GM23338 (cell line): ENCODE results near the gene SUGP1. TPM values are rescaled to one million over a fixed set of nuclear protein-coding genes. Genes with fewer than 3 reads are reported as not detected.

Experiments
- ATAC-seq: fragments of 200-7000 bp; cut with Tn5 transposase; 3 replicates; pipeline ENCODE4 v1.9.1; 2020
- DNase-seq: peaks from one replicate; pipeline ENCODE4 v3.0.0-alpha.2; 2015; ENCODE audit warnings: low spot score
- H2AFZ ChIP-seq: fragments of 200-600 bp; sonication (generic); 2 replicates; pipeline ENCODE4 v1.8.0; 2016; ENCODE audit warnings: antibody characterized with exemption, mild to moderate bottlenecking, moderate library complexity
- H3F3A ChIP-seq: fragments of 200-600 bp; sonication (generic); replicated peaks from 2 replicates; pipeline ENCODE4 v1.8.0; 2017; ENCODE audit warnings: antibody characterized with exemption, mixed run types, low read depth
- H3K27ac ChIP-seq: fragments of 200-600 bp; sonication (generic); 2 replicates; pipeline ENCODE4 v1.6.1; 2016; ENCODE audit warnings: low read depth
- H3K27me3 ChIP-seq: fragments of 200-600 bp; sonication (generic); 2 replicates; pipeline ENCODE4 v1.8.0; 2016; ENCODE audit warnings: mild to moderate bottlenecking, mixed run types, moderate library complexity; ENCODE audit not compliant: insufficient read depth
- H3K36me3 ChIP-seq: fragments of 200-600 bp; sonication (generic); 2 replicates; pipeline ENCODE4 v1.8.0; 2016; ENCODE audit warnings: mild to moderate bottlenecking; ENCODE audit not compliant: insufficient read depth
- H3K4me1 ChIP-seq: fragments of 200-600 bp; sonication (generic); 2 replicates; pipeline ENCODE4 v1.8.0; 2016; ENCODE audit warnings: mild to moderate bottlenecking, moderate library complexity; ENCODE audit not compliant: insufficient read depth
- H3K4me2 ChIP-seq: fragments of 200-600 bp; sonication (generic); 2 replicates; pipeline ENCODE4 v1.7.1; 2017; ENCODE audit warnings: mixed run types
- H3K4me3 ChIP-seq: fragments of 200-600 bp; sonication (generic); 2 replicates; pipeline ENCODE4 v1.6.1; 2016; ENCODE audit warnings: mixed run types
- H3K79me2 ChIP-seq: fragments of 200-600 bp; sonication (generic); replicated peaks from 2 replicates; pipeline ENCODE4 v1.8.0; 2017; ENCODE audit warnings: mild to moderate bottlenecking; ENCODE audit not compliant: insufficient read depth
- H3K9me2 ChIP-seq: fragments of 200-600 bp; sonication (generic); 2 replicates; pipeline ENCODE4 v1.8.0; 2017; ENCODE audit not compliant: insufficient read depth
- H4K20me1 ChIP-seq: fragments of 200-600 bp; sonication (generic); replicated peaks from 2 replicates; pipeline ENCODE4 v1.8.0; 2017; ENCODE audit warnings: mild to moderate bottlenecking; ENCODE audit not compliant: insufficient read depth
- H3K27ac Mint-ChIP-seq: 2 replicates; pipeline ENCODE4 v1.8.0; 2020; ENCODE audit warnings: inconsistent platforms, mild to moderate bottlenecking, moderate library complexity, mixed read lengths
- H3K27me3 Mint-ChIP-seq: 3 replicates; pipeline ENCODE4 v1.8.0; 2022; ENCODE audit warnings: low read depth, mild to moderate bottlenecking, moderate library complexity, mixed read lengths, inconsistent platforms; ENCODE audit not compliant: insufficient read depth, poor library complexity
- H3K36me3 Mint-ChIP-seq: 3 replicates; pipeline ENCODE4 v1.8.0; 2021; ENCODE audit warnings: low read depth, mild to moderate bottlenecking, inconsistent platforms, moderate library complexity, mixed read lengths
- H3K4me1 Mint-ChIP-seq: 3 replicates; pipeline ENCODE4 v1.8.0; 2020; ENCODE audit warnings: mild to moderate bottlenecking, inconsistent platforms, mixed read lengths
- H3K4me3 Mint-ChIP-seq: 3 replicates; pipeline ENCODE4 v1.8.0; 2021; ENCODE audit warnings: moderate library complexity, mild to moderate bottlenecking, inconsistent platforms, mixed read lengths
- H3K9me3 Mint-ChIP-seq: 3 replicates; pipeline ENCODE4 v1.8.0; 2020; ENCODE audit warnings: moderate library complexity, mild to moderate bottlenecking, inconsistent platforms, mixed read lengths
- CREB1 ChIP-seq: fragments of 250-450 bp; sonication (Bioruptor Pico); IDR thresholded peaks from 2 replicates; pipeline ENCODE4 v1.5.0; 2020; ENCODE audit warnings: low read depth, mild to moderate bottlenecking, moderate library complexity
- CTCF ChIP-seq, 2 experiments: fragments of 200-600 bp in 1 of 2; sonication (generic) in 1 of 2; conservative IDR thresholded peaks; 2 replicates each; pipeline versions ENCODE4 v1.5.1 to v1.6.1; 2016 to 2017; ENCODE audit warnings: antibody characterized with exemption in 2 of 2, low read depth in 2 of 2, mild to moderate bottlenecking in 2 of 2, moderate library complexity in 1 of 2
- ETS1 ChIP-seq: IDR thresholded peaks from 2 replicates; pipeline ENCODE4 v1.6.1; 2016; ENCODE audit warnings: antibody characterized with exemption
- EZH2 ChIP-seq: fragments of 200-600 bp; sonication (generic); IDR thresholded peaks from one replicate; pipeline ENCODE4 v1.8.0; 2017; ENCODE audit warnings: antibody characterized with exemption, mild to moderate bottlenecking, low read depth; ENCODE audit not compliant: unreplicated experiment
- EZH2phosphoT487 ChIP-seq: fragments of 200-600 bp; sonication (generic); IDR thresholded peaks from one replicate; pipeline ENCODE4 v1.8.1; 2018; ENCODE audit warnings: antibody characterized with exemption; ENCODE audit not compliant: unreplicated experiment
- JUNB ChIP-seq: IDR thresholded peaks from one replicate; pipeline ENCODE4 v1.6.1; 2016; ENCODE audit warnings: antibody characterized with exemption; ENCODE audit not compliant: unreplicated experiment
- NANOG ChIP-seq: IDR thresholded peaks from 2 replicates; pipeline ENCODE4 v1.6.1; 2016; ENCODE audit warnings: antibody characterized with exemption, borderline replicate concordance
- POLR2AphosphoS5 ChIP-seq: IDR thresholded peaks from 2 replicates; pipeline ENCODE4 v1.6.1; 2016; ENCODE audit warnings: antibody characterized with exemption, low read depth
- STAT1 ChIP-seq: IDR thresholded peaks from one replicate; pipeline ENCODE4 v1.6.1; 2016; ENCODE audit warnings: antibody characterized with exemption; ENCODE audit not compliant: unreplicated experiment
- ZNF114 ChIP-seq: fragments of 250-450 bp; sonication (Bioruptor Pico); IDR thresholded peaks from 2 replicates; pipeline ENCODE4 v1.5.0; 2020; ENCODE audit warnings: mild to moderate bottlenecking, moderate library complexity
- ZNF331 ChIP-seq: fragments of 250-450 bp; sonication (Bioruptor Pico); IDR thresholded peaks from 2 replicates; pipeline ENCODE4 v1.5.0; 2020; ENCODE audit warnings: low read depth, mild to moderate bottlenecking, moderate library complexity
- ZNF462 ChIP-seq: fragments of 250-450 bp; sonication (Bioruptor Pico); IDR thresholded peaks from 2 replicates; pipeline ENCODE4 v1.5.0; 2020; ENCODE audit warnings: mild to moderate bottlenecking, moderate library complexity
- polyA plus RNA-seq: library from polyadenylated mRNA; unstranded; fragments of >200 nt; fragmentation: Nextera tagmentation; extraction: Ambion mirVana; gene quantifications from 2 replicates; pipeline ENCODE4 v1.2.1, GENCODE V29; 2016
- total RNA-seq: library from RNA; depleted of rRNA; stranded (reverse); fragments of >200 nt; shearing (Covaris generic); gene quantifications from 2 replicates; pipeline ENCODE4 v1.2.3, GENCODE V29; 2014
- TF ChIP-seq, protein P1 (sequence below): IDR thresholded peaks from one replicate; pipeline ENCODE4 v1.6.1; 2018; ENCODE audit warnings: antibody characterized with exemption; ENCODE audit not compliant: unreplicated experiment

The SUGP1 gene
- total and polyA plus RNA-seq, 2 experiments from 2014 or later: 38.6 to 61.6 TPM

GRCh38 chr19:19296953-19297689 lies 23.2 kb downstream of the SUGP1 start:
- TF ChIP-seq ZNF331 (CRISPR knock-in tag) (no peak), STAT1 (no peak), ZNF462 (no peak), NANOG (no peak), CTCF (conservative IDR thresholded peaks at IDR 0.05; ENCODE audit: low read depth in 2 of 2) (no peak), JUNB (no peak), ZNF114 (CRISPR knock-in tag) (no peak), CREB1 (CRISPR knock-in tag) (no peak), EZH2 (no peak), ETS1 (no peak), EZH2phosphoT487 (no peak), POLR2AphosphoS5 (no peak)
- TF ChIP-seq, protein P1, sequence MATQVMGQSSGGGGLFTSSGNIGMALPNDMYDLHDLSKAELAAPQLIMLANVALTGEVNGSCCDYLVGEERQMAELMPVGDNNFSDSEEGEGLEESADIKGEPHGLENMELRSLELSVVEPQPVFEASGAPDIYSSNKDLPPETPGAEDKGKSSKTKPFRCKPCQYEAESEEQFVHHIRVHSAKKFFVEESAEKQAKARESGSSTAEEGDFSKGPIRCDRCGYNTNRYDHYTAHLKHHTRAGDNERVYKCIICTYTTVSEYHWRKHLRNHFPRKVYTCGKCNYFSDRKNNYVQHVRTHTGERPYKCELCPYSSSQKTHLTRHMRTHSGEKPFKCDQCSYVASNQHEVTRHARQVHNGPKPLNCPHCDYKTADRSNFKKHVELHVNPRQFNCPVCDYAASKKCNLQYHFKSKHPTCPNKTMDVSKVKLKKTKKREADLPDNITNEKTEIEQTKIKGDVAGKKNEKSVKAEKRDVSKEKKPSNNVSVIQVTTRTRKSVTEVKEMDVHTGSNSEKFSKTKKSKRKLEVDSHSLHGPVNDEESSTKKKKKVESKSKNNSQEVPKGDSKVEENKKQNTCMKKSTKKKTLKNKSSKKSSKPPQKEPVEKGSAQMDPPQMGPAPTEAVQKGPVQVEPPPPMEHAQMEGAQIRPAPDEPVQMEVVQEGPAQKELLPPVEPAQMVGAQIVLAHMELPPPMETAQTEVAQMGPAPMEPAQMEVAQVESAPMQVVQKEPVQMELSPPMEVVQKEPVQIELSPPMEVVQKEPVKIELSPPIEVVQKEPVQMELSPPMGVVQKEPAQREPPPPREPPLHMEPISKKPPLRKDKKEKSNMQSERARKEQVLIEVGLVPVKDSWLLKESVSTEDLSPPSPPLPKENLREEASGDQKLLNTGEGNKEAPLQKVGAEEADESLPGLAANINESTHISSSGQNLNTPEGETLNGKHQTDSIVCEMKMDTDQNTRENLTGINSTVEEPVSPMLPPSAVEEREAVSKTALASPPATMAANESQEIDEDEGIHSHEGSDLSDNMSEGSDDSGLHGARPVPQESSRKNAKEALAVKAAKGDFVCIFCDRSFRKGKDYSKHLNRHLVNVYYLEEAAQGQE: no peak
- Histone ChIP-seq H3K36me3 (peaks cover 13% of the 10 kb centered on the region), H3K4me3 (no peak overlapping the region), H3K79me2 (no peaks in the 10 kb centered on the region), H3K4me2 (no peak overlapping the region), H3F3A (no peaks in the 10 kb centered on the region), H3K4me1 (no peaks in the 10 kb centered on the region), H4K20me1 (no peaks in the 10 kb centered on the region), H3K27me3 (no peaks in the 10 kb centered on the region), H3K9me2 (no peaks in the 10 kb centered on the region), H3K27ac (no peak overlapping the region), H2AFZ (no peak overlapping the region)
- H3K27me3 Mint-ChIP-seq: peaks cover 9% of the 10 kb centered on the region
- peaks cover 37% of the 10 kb centered on the region for H3K36me3 Mint-ChIP-seq
- no peak overlapping the region for H3K4me3 Mint-ChIP-seq
- ATAC-seq: no peak
- no peak overlapping the region for H3K27ac Mint-ChIP-seq
- DNase-seq: no peak
- H3K9me3 Mint-ChIP-seq: no peaks in the 10 kb centered on the region
- H3K4me1 Mint-ChIP-seq: no peaks in the 10 kb centered on the region
